GM23248 (cell line): ENCODE measurements around the gene ZMIZ1. TPM values are rescaled to one million over a fixed set of nuclear protein-coding genes. Genes with fewer than 3 reads are reported as not detected.

Experiments
- DNase-seq: peaks from one replicate; pipeline ENCODE4 v3.0.0-alpha.2; 2015
- H2AFZ ChIP-seq: fragments of 200-600 bp; sonication (generic); 2 replicates; pipeline ENCODE4 v1.6.1; 2016; ENCODE audit warnings: antibody characterized with exemption
- H3F3A ChIP-seq: fragments of 200-600 bp; sonication (generic); 2 replicates; pipeline ENCODE4 v1.6.1; 2016; ENCODE audit warnings: mild to moderate bottlenecking, antibody characterized with exemption, mixed run types; ENCODE audit not compliant: insufficient read depth
- H3K27ac ChIP-seq: fragments of 200-600 bp; sonication (generic); 2 replicates; pipeline ENCODE4 v1.5.1; 2016; ENCODE audit warnings: mild to moderate bottlenecking
- H3K27me3 ChIP-seq: fragments of 200-600 bp; sonication (generic); replicated peaks from 2 replicates; pipeline ENCODE4 v1.6.1; 2016; ENCODE audit warnings: mild to moderate bottlenecking; ENCODE audit not compliant: insufficient read depth
- H3K36me3 ChIP-seq: fragments of 200-600 bp; sonication (generic); 2 replicates; pipeline ENCODE4 v1.6.1; 2016; ENCODE audit warnings: low read depth, mild to moderate bottlenecking
- H3K4me1 ChIP-seq: fragments of 200-600 bp; sonication (generic); 2 replicates; pipeline ENCODE4 v1.6.1; 2016; ENCODE audit warnings: mild to moderate bottlenecking; ENCODE audit not compliant: insufficient read depth
- H3K4me2 ChIP-seq: fragments of 200-600 bp; sonication (generic); one replicate; pipeline ENCODE4 v1.6.1; 2016; ENCODE audit warnings: mild to moderate bottlenecking; ENCODE audit not compliant: unreplicated experiment
- H3K4me3 ChIP-seq: fragments of 200-600 bp; sonication (generic); 2 replicates; pipeline ENCODE4 v1.5.1; 2016; ENCODE audit warnings: mild to moderate bottlenecking
- H3K79me2 ChIP-seq: fragments of 200-600 bp; sonication (generic); 2 replicates; pipeline ENCODE4 v1.6.1; 2016; ENCODE audit warnings: mild to moderate bottlenecking; ENCODE audit not compliant: insufficient read depth
- H3K9ac ChIP-seq: fragments of 200-600 bp; sonication (generic); 2 replicates; pipeline ENCODE4 v1.6.1; 2016; ENCODE audit warnings: mild to moderate bottlenecking
- H3K9me2 ChIP-seq: fragments of 200-600 bp; sonication (generic); 2 replicates; pipeline ENCODE4 v1.6.1; 2016; ENCODE audit warnings: mixed run types, mild to moderate bottlenecking, moderate library complexity; ENCODE audit not compliant: insufficient read depth
- H3K9me3 ChIP-seq: fragments of 200-600 bp; sonication (generic); one replicate; pipeline ENCODE4 v1.6.1; 2017; ENCODE audit warnings: low read depth
- H4K20me1 ChIP-seq: fragments of 200-600 bp; sonication (generic); 2 replicates; pipeline ENCODE4 v1.6.0; 2016; ENCODE audit not compliant: insufficient read depth
- EZH2 ChIP-seq: fragments of 200-600 bp; sonication (generic); IDR thresholded peaks from 2 replicates; pipeline ENCODE4 v1.6.1; 2018; ENCODE audit warnings: antibody characterized with exemption, mild to moderate bottlenecking; ENCODE audit not compliant: insufficient read depth, poor library complexity, severe bottlenecking
- EZH2phosphoT487 ChIP-seq: fragments of 200-600 bp; sonication (generic); IDR thresholded peaks from 2 replicates; pipeline ENCODE4 v1.6.1; 2018; ENCODE audit warnings: antibody characterized with exemption, moderate library complexity, mild to moderate bottlenecking, low read depth; ENCODE audit not compliant: insufficient read depth
- WGBS, 2 experiments: methylation state at CpG; one replicate each; pipeline ENCODE4 v1.1.6; 2015 to 2017; ENCODE audit warnings: low lambda C conversion rate in 2 of 2, low coverage in 1 of 2; ENCODE audit errors: missing lambda C conversion rate in 2 of 2; 5-methylcytosine and 5-hydroxymethylcytosine counted together
- in situ Hi-C: fragments of 300-500 bp; cut with MboI; formaldehyde crosslinking; loops from 2 replicates; pipeline ENCODE4 v1.15.0; 2020
- polyA plus RNA-seq: library from polyadenylated mRNA; unstranded; fragments of >200 nt; fragmentation: Nextera tagmentation; extraction: Ambion mirVana; gene quantifications from 2 replicates; pipeline ENCODE4 v1.2.1, GENCODE V29; 2016
- total RNA-seq: library from RNA; depleted of rRNA; stranded (reverse); fragments of >200 nt; shearing (Covaris generic); gene quantifications from 2 replicates; pipeline ENCODE4 v1.2.3, GENCODE V29; 2014

The ZMIZ1 gene
- total and polyA plus RNA-seq, 2 experiments from 2014 or later, result 21.9 to 28.4 TPM

DNA sequence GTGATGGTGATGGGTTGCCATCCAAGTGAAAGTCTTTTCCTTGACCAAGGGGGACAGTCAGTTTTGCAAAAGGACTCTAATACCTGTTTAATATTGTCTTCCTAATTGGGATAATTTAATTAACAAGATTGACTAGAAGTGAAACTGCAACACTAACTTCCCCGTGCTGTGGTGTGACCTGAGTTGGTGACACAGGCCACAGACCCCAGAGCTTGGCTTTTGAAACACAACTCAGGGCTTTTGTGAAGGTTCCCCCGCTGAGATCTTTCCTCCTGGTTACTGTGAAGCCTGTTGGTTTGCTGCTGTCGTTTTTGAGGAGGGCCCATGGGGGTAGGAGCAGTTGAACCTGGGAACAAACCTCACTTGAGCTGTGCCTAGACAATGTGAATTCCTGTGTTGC is 285.4 kb downstream of the ZMIZ1 start:
- Histone ChIP-seq H3K9ac (no peak overlapping the region), H3K27me3 (no peaks in the 10 kb centered on the region), H3K79me2 (peaks cover 35% of the 10 kb centered on the region), H3K4me1 (peaks cover 3% of the 10 kb centered on the region), H3F3A (peaks cover 37% of the 10 kb centered on the region), H2AFZ (no peak overlapping the region), H3K36me3 (peaks cover 54% of the 10 kb centered on the region), H3K9me2 (no peaks in the 10 kb centered on the region), H3K4me2 (no peak overlapping the region), H3K27ac (no peak overlapping the region), H3K9me3 (no peaks in the 10 kb centered on the region), H3K4me3 (no peak overlapping the region), H4K20me1 (no peaks in the 10 kb centered on the region)
- WGBS, 2 experiments, result 44 to 47% methylated on average over 3 of the region's 3 CpGs
- DNase-seq, result no peak
- TF ChIP-seq EZH2, result no peak
- TF ChIP-seq EZH2phosphoT487, result no peak
- in situ Hi-C loops, result no loop called here

DNA sequence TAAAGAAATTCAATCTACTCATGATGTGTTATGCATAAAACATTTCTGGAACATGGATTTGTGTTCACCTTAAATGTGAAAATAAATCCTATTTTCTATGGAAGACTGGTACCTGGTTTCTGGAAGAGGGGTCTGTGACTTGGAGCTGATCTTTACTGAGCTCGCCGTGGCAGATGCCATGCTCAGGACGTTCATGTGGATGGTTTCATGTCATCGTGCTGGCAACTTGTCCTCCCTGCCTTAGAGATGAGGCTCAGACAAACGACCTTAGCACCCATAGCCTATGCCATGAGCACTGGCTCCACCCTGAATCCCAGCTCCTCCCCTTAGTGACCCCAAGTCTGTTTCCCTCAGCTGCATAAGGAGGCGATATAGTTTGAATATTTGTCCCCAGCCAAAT is 285.8 kb downstream of the ZMIZ1 start:
- no peaks in the 10 kb centered on the region for H4K20me1 ChIP-seq
- no peaks in the 10 kb centered on the region for H3K27me3 ChIP-seq
- peaks cover 31% of the 10 kb centered on the region for H3K79me2 ChIP-seq
- no peak for DNase-seq
- in situ Hi-C loops, result no loop called here
- H3K9me2 ChIP-seq, result no peaks in the 10 kb centered on the region
- peaks cover 49% of the 10 kb centered on the region for H3K36me3 ChIP-seq
- no peak overlapping the region for H2AFZ ChIP-seq
- 97 to 98% methylated on average over 6 of the region's 6 CpGs for WGBS, 2 experiments
- no peak overlapping the region for H3K27ac ChIP-seq
- no peak overlapping the region for H3K4me3 ChIP-seq
- TF ChIP-seq EZH2phosphoT487 (no peak), EZH2 (no peak)
- H3F3A ChIP-seq, result peaks cover 37% of the 10 kb centered on the region
- no peak overlapping the region for H3K4me2 ChIP-seq
- no peak overlapping the region for H3K9ac ChIP-seq
- no peaks in the 10 kb centered on the region; the same call in 1 of the 2 replicates for H3K4me1 ChIP-seq
- no peaks in the 10 kb centered on the region for H3K9me3 ChIP-seq

DNA sequence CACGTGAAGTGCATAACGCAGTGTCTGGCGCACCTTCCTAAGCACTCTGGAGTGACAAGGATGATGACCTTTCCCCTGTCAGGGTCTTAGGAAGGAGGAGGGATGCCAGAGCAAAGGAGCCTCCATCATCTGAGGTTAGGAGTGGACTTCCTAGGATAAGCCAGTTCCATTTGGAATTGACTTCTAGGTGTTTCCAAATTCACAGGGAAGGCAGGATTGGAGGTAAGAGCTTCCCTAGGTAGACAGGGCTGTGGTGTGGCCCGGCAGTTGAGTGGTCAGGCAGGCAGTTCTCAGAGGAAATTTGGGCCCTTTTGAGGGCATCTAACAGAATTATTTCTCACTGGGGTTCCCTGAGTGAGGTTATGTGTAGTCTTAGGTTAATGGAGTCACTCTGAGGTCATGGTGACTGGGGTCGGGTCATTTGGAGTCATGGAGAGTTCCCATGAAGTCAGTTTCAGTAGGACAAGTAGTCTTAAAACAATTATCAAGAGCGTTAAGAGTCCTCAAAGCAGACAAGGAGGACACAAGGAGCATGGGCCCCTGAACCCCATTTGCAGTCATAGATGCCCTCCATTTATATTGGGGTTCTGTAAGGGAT is 286.8 kb downstream of the ZMIZ1 start:
- 90 to 92% methylated on average over 6 of the region's 6 CpGs for WGBS, 2 experiments
- in situ Hi-C loops, result no loop called here
- H3K36me3 ChIP-seq, result peaks cover 43% of the 10 kb centered on the region

DNA sequence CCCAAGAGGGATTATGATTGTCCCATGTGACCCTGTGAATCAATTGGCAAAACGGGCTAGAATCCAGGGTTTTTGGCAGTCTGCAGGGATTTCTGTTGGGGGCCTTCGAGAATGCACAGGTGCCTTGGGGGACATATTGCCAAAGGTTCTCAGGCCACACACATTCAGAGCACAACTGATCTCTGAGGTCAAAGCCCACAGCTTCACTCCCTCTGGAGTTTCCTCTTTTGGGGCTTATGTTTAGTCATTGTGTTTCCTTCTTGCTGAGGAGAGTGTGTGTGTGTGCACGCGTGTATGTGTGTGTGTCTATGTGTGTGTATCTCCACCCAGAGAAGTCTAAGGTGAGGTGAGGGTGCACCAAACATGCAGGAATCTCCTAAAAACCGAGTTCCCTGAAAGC is 287.3 kb downstream of the ZMIZ1 start:
- no peak overlapping the region for H2AFZ ChIP-seq
- no peak overlapping the region for H3K4me2 ChIP-seq
- no peak for DNase-seq
- in situ Hi-C loops, result no loop called here
- no peak overlapping the region for H3K9ac ChIP-seq
- TF ChIP-seq EZH2phosphoT487 (no peak), EZH2 (no peak)
- peaks cover 38% of the 10 kb centered on the region for H3K36me3 ChIP-seq
- H3F3A ChIP-seq, result peaks cover 37% of the 10 kb centered on the region
- H3K9me2 ChIP-seq, result no peaks in the 10 kb centered on the region
- no peaks in the 10 kb centered on the region for H4K20me1 ChIP-seq
- H3K9me3 ChIP-seq, result no peaks in the 10 kb centered on the region
- no peak overlapping the region for H3K27ac ChIP-seq
- no peaks in the 10 kb centered on the region for H3K27me3 ChIP-seq
- no peak overlapping the region for H3K4me3 ChIP-seq
- whole genome bisulfite sequencing, 2 experiments, result 84 to 89% methylated on average over 5 of the region's 5 CpGs
- H3K4me1 ChIP-seq, result no peaks in the 10 kb centered on the region
- H3K79me2 ChIP-seq, result peaks cover 17% of the 10 kb centered on the region; the same call in 1 of the 2 replicates

More for the DNA sequence above, 286.8 kb downstream of the ZMIZ1 start:
- Histone ChIP-seq H3K9me2 (no peaks in the 10 kb centered on the region), H3K4me2 (no peak overlapping the region), H3K27me3 (no peaks in the 10 kb centered on the region), H3K4me1 (no peaks in the 10 kb centered on the region), H3K27ac (no peak overlapping the region), H3K9me3 (no peaks in the 10 kb centered on the region), H3K9ac (no peak overlapping the region), H3K4me3 (no peak overlapping the region), H3F3A (peaks cover 37% of the 10 kb centered on the region), H2AFZ (no peak overlapping the region), H3K79me2 (peaks cover 22% of the 10 kb centered on the region), H4K20me1 (no peaks in the 10 kb centered on the region)
- TF ChIP-seq EZH2phosphoT487 (no peak), EZH2 (no peak)
- DNase-seq, result no peak

DNA sequence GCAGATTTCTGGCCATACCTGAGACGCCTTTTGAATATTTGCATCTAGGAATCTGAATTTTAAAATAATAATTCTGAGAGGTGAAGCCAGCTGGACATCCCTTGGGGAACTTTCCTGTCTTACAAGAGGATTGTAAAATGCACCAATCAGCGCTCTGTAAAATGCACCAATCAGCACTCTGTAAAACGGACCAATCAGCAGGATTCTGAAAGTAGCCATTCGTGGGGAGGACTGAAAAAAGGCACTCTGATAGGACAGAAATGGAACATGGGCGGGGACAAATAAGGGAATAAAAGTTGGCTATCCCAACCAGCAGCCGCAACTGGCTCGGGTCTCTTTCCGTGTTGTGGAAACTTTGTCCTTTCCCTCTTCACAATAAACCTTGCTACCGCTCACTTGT is 288.4 kb downstream of the ZMIZ1 start:
- in situ Hi-C loops, result no loop called here
- no peaks in the 10 kb centered on the region for H4K20me1 ChIP-seq
- WGBS, 2 experiments, result 92 to 94% methylated on average over 9 of the region's 9 CpGs

More for the DNA sequence above, 288.4 kb downstream of the ZMIZ1 start:
- no peak for TF ChIP-seq EZH2phosphoT487
- TF ChIP-seq EZH2, result no peak
- Histone ChIP-seq H3K9ac (no peak overlapping the region), H3K4me1 (no peaks in the 10 kb centered on the region), H3K27me3 (no peaks in the 10 kb centered on the region), H3K79me2 (0 out of 2 replicates have a peak, but pooled peaks cover 8% of the 10 kb centered on the region), H3F3A (peaks cover 42% of the 10 kb centered on the region), H2AFZ (no peak overlapping the region), H3K4me2 (no peak overlapping the region), H3K27ac (no peak overlapping the region), H3K4me3 (no peak overlapping the region), H3K36me3 (peaks cover 30% of the 10 kb centered on the region), H3K9me2 (no peaks in the 10 kb centered on the region), H3K9me3 (no peaks in the 10 kb centered on the region)
- DNase-seq, result no peak
